Neural progenitor cell (in vitro differentiated cells): Measurements from ENCODE around the gene KCMF1. TPM values are rescaled to one million over a fixed set of nuclear protein-coding genes. Genes with fewer than 3 reads are reported as not detected.

Experiments used
- DNase-seq: peaks from one replicate; pipeline ENCODE4 v3.0.0-alpha.2; 2016; ENCODE audit warnings: low spot score
- H2AFZ ChIP-seq: fragments of 200-600 bp; sonication (generic); replicated peaks from 2 replicates; pipeline ENCODE4 v1.6.1; 2016; ENCODE audit warnings: antibody characterized with exemption
- H3F3A ChIP-seq: fragments of 200-600 bp; sonication (generic); 2 replicates; pipeline ENCODE4 v1.6.1; 2016; ENCODE audit warnings: antibody characterized with exemption, low read depth
- H3K27ac ChIP-seq: fragments of 200-600 bp; sonication (generic); 2 replicates; pipeline ENCODE4 v1.5.1; 2016; ENCODE audit warnings: mild to moderate bottlenecking
- H3K27me3 ChIP-seq: fragments of 200-600 bp; sonication (generic); 2 replicates; pipeline ENCODE4 v1.6.1; 2016; ENCODE audit warnings: mild to moderate bottlenecking, moderate library complexity
- H3K36me3 ChIP-seq: fragments of 200-600 bp; sonication (generic); 2 replicates; pipeline ENCODE4 v1.5.1; 2016
- H3K4me1 ChIP-seq: fragments of 200-600 bp; sonication (generic); 2 replicates; pipeline ENCODE4 v1.6.1; 2016; ENCODE audit warnings: mixed run types
- H3K4me2 ChIP-seq: fragments of 200-600 bp; sonication (generic); 2 replicates; pipeline ENCODE4 v1.6.1; 2016
- H3K4me3 ChIP-seq: fragments of 200-600 bp; sonication (generic); 2 replicates; pipeline ENCODE4 v1.5.1; 2016
- H3K79me2 ChIP-seq: fragments of 200-600 bp; sonication (generic); 2 replicates; pipeline ENCODE4 v1.6.1; 2016; ENCODE audit warnings: low read depth
- H3K9ac ChIP-seq: fragments of 200-600 bp; sonication (generic); 2 replicates; pipeline ENCODE4 v1.6.1; 2016
- H3K9me3 ChIP-seq: fragments of 200-600 bp; sonication (generic); 2 replicates; pipeline ENCODE4 v1.5.1; 2016; ENCODE audit warnings: low read depth
- H4K20me1 ChIP-seq: fragments of 200-600 bp; sonication (generic); 2 replicates; pipeline ENCODE4 v1.6.1; 2016; ENCODE audit warnings: low read depth
- H3K27ac Mint-ChIP-seq: 3 replicates; pipeline ENCODE4 v1.8.0; 2021; ENCODE audit warnings: mixed read lengths
- H3K27me3 Mint-ChIP-seq: 2 replicates; pipeline ENCODE4 v1.8.0; 2022; ENCODE audit warnings: low read depth, mild to moderate bottlenecking, inconsistent platforms, moderate library complexity, mixed read lengths; ENCODE audit not compliant: insufficient read depth
- H3K36me3 Mint-ChIP-seq: 3 replicates; pipeline ENCODE4 v1.8.0; 2021; ENCODE audit warnings: mixed read lengths
- H3K4me1 Mint-ChIP-seq: 3 replicates; pipeline ENCODE4 v1.8.0; 2021; ENCODE audit warnings: mixed read lengths
- H3K4me3 Mint-ChIP-seq: 3 replicates; pipeline ENCODE4 v1.8.0; 2021; ENCODE audit warnings: mild to moderate bottlenecking, moderate library complexity, mixed read lengths
- H3K9me3 Mint-ChIP-seq: 3 replicates; pipeline ENCODE4 v1.8.0; 2020; ENCODE audit warnings: mixed read lengths
- EZH2 ChIP-seq: fragments of 200-600 bp; sonication (generic); IDR thresholded peaks from 2 replicates; pipeline ENCODE4 v1.6.1; 2017; ENCODE audit warnings: antibody characterized with exemption, mild to moderate bottlenecking, moderate library complexity
- EZH2phosphoT487 ChIP-seq: fragments of 200-600 bp; sonication (generic); IDR thresholded peaks from 2 replicates; pipeline ENCODE4 v1.6.1; 2017; ENCODE audit warnings: antibody characterized with exemption
- total RNA-seq: library from RNA; depleted of rRNA; stranded (reverse); fragments of >200 nt; gene quantifications from 2 replicates; pipeline ENCODE4 v1.2.3, GENCODE V29; 2015; ENCODE audit warnings: low replicate concordance
- TF ChIP-seq, protein P1 (sequence below): fragments of 200-600 bp; sonication (generic); IDR thresholded peaks from 2 replicates; pipeline ENCODE4 v1.5.1; 2017; ENCODE audit warnings: antibody characterized with exemption, mild to moderate bottlenecking

The KCMF1 gene
- total RNA-seq, 1 donor from 2014 or later = 99.7 TPM

DNA sequence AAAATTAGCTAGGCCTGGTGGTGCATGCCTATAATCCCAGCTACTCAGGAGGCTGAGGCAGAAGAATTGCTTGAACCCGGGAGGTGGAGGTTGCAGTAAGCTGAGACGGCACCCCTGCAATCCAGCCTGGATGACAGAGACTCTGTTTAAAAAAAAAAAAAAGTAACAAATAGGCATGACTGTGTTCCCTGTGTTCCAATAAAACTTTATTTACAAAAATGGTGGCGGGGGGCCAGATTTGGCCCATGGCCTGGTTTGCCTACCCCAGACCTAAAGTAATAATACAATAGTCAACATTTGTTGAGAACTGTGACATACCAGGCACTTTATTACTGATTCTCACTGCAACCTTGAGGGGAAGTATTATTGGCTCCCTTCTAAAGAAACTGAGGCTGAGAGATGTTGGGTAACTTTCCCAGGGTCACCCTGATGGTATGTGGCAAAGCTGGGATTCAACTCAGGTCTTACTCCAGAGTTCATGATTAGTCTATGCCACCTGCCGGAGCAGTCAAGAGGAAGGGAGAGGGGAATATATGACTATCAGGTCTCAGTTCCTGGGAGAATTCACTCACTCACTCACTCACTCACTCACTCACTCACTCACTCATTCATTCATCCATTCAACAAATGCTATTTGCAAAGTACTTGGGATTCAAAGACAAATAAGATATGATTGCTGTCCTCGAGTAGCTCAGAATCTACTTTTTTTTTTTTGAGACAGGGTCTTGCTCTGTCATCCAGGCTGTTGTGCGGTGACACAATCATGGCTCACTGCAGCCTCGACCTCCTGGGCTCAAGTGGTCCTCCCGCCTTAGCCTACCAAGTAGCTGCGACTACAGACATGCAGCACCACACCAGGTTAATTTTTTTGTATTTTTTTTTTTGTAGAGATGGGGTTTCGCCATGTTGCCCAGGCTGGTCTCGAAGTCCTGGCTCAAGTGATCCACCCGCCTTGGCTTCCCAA, 14.3 kb upstream of the KCMF1 start:
- H3K27me3 ChIP-seq = no peaks in the 10 kb centered on the region
- Mint-ChIP-seq H3K27ac (no peak overlapping the region), H3K9me3 (no peaks in the 10 kb centered on the region), H3K4me1 (peaks cover 38% of the 10 kb centered on the region), H3K36me3 (peaks cover 2% of the 10 kb centered on the region), H3K4me3 (no peak overlapping the region), H3K27me3 (peaks cover 6% of the 10 kb centered on the region)
- DNase-seq = no peak
- peak overlapping the region; percentile 77 for H3K4me2 ChIP-seq
- peaks cover 56% of the 10 kb centered on the region for H3F3A ChIP-seq
- H3K27ac ChIP-seq = peak overlapping the region; percentile 100
- H3K79me2 ChIP-seq = peaks cover 3% of the 10 kb centered on the region
- TF ChIP-seq, protein P1, sequence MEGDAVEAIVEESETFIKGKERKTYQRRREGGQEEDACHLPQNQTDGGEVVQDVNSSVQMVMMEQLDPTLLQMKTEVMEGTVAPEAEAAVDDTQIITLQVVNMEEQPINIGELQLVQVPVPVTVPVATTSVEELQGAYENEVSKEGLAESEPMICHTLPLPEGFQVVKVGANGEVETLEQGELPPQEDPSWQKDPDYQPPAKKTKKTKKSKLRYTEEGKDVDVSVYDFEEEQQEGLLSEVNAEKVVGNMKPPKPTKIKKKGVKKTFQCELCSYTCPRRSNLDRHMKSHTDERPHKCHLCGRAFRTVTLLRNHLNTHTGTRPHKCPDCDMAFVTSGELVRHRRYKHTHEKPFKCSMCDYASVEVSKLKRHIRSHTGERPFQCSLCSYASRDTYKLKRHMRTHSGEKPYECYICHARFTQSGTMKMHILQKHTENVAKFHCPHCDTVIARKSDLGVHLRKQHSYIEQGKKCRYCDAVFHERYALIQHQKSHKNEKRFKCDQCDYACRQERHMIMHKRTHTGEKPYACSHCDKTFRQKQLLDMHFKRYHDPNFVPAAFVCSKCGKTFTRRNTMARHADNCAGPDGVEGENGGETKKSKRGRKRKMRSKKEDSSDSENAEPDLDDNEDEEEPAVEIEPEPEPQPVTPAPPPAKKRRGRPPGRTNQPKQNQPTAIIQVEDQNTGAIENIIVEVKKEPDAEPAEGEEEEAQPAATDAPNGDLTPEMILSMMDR = no peak
- TF ChIP-seq EZH2 (no peak), EZH2phosphoT487 (no peak)
- H3K4me1 ChIP-seq = peaks cover 47% of the 10 kb centered on the region
- H3K9ac ChIP-seq = no peak overlapping the region
- H3K9me3 ChIP-seq = no peaks in the 10 kb centered on the region
- no peak overlapping the region for H3K4me3 ChIP-seq
- H4K20me1 ChIP-seq = no peaks in the 10 kb centered on the region
- no peaks in the 10 kb centered on the region for H3K36me3 ChIP-seq
- no peak overlapping the region for H2AFZ ChIP-seq

DNA sequence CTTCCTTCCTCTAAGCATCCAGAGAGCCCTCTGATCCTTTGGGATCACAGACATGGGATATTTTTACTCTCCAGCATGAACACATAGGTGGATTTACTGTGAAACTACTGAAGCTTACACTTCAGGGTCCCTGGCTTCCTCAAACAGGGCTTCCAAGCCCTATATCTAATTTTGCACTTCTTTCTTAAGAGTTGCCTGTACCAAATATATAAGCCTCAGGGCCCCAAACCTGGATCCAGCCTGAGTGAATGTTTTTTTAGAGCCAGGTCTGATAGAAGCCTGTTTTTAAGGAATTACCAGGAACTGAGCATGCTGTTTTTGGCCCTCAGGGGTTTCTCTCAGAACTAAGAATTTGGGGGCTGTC, 13.2 kb upstream of the KCMF1 start:
- no peak for DNase-seq
- Mint-ChIP-seq H3K4me3 (peak overlapping the region; percentile 40), H3K4me1 (peaks cover 40% of the 10 kb centered on the region), H3K27me3 (peaks cover 6% of the 10 kb centered on the region), H3K36me3 (peaks cover 5% of the 10 kb centered on the region), H3K9me3 (no peaks in the 10 kb centered on the region), H3K27ac (peak overlapping the region; percentile 95)
- Histone ChIP-seq H3K9me3 (no peaks in the 10 kb centered on the region), H3K9ac (peak overlapping the region; percentile 72), H3K27me3 (no peaks in the 10 kb centered on the region), H3K36me3 (no peaks in the 10 kb centered on the region), H4K20me1 (no peaks in the 10 kb centered on the region), H3K27ac (peak overlapping the region; percentile 100), H3K4me3 (peak overlapping the region; percentile 36), H3F3A (peaks cover 63% of the 10 kb centered on the region), H2AFZ (no peak overlapping the region), H3K4me2 (peak overlapping the region; percentile 77), H3K4me1 (peaks cover 47% of the 10 kb centered on the region), H3K79me2 (peaks cover 10% of the 10 kb centered on the region)
- TF ChIP-seq EZH2 = no peak
- no peak for TF ChIP-seq EZH2phosphoT487
- TF ChIP-seq, protein P1 = no peak

DNA sequence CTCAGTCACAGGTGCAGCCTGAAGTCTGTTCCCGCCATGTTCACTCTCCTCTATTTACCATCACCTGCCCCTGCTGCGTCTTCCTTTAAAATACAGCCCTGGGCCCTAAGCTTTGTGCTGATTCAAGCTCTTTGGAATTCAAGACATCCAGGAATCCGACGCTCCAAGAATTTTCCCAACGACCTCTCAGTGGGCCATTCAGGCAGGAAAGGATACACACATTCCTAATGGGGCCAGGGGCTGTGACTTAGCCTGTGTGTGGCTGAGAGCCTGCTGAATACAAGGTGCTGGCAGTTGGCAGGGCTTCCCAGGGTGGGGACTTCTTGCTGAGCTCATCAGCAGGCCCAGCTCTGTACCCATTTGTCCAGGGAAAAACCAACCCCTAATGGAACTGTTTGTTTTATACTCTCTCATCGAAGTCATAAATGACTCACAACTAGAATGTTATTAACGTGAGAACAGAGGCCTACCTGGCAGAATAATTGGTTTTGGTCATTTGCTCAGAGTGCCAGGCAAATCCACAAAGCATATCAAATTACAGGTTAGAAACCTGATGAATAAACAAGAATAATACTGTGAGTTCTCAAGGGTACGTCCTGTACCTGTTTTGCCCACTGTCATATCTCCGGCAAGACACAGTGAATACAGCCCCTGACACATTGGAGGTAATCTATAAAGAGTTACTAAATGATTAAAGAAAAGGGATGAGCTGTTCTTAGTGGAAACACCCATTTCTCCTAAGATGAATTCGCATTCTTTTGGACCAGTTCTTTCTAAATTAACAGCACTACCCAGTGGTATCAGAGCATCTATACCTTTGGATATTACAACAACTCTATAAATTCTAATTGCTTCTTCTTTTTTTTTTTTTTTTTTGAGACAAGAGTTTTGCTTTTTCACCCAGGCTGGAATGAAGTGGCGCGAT, 12.6 kb upstream of the KCMF1 start:
- Mint-ChIP-seq H3K36me3 (peaks cover 12% of the 10 kb centered on the region), H3K4me1 (peaks cover 40% of the 10 kb centered on the region), H3K9me3 (no peaks in the 10 kb centered on the region), H3K4me3 (peak overlapping the region; percentile 40), H3K27me3 (peaks cover 6% of the 10 kb centered on the region), H3K27ac (peak overlapping the region; percentile 95)
- H3K27ac ChIP-seq = peak overlapping the region; percentile 100
- H3K9ac ChIP-seq = peak overlapping the region; percentile 10
- TF ChIP-seq EZH2phosphoT487 (no peak), EZH2 (no peak)
- TF ChIP-seq, protein P1 = no peak
- H3K9me3 ChIP-seq = no peaks in the 10 kb centered on the region
- H3K36me3 ChIP-seq = no peaks in the 10 kb centered on the region
- peaks cover 15% of the 10 kb centered on the region for H3K79me2 ChIP-seq
- no peaks in the 10 kb centered on the region for H4K20me1 ChIP-seq
- H3K27me3 ChIP-seq = no peaks in the 10 kb centered on the region
- peaks cover 68% of the 10 kb centered on the region for H3F3A ChIP-seq
- peak overlapping the region; percentile 77 for H3K4me2 ChIP-seq
- H2AFZ ChIP-seq = no peak overlapping the region
- peak; percentile 97 for DNase-seq
- peak overlapping the region; percentile 36 for H3K4me3 ChIP-seq
- H3K4me1 ChIP-seq = peaks cover 47% of the 10 kb centered on the region
